DOHH2 (cell line): ENCODE measurements around the gene CFAP300.

ENCODE experiments used
- H3F3A ChIP-seq: fragments of 200-600 bp; sonication (generic), shearing (Covaris generic); 2 replicates; pipeline ENCODE4 v1.6.0; 2016; ENCODE audit warnings: antibody characterized with exemption, mild to moderate bottlenecking; ENCODE audit not compliant: control insufficient read depth, insufficient read depth
- H3K27ac ChIP-seq: fragments of 200-600 bp; sonication (generic); 2 replicates; pipeline ENCODE4 v1.5.1; 2014; ENCODE audit warnings: low read depth, mild to moderate bottlenecking, low read length, moderate library complexity
- H3K27me3 ChIP-seq: fragments of 200-600 bp; sonication (generic); 2 replicates; pipeline ENCODE4 v1.6.1; 2014; ENCODE audit warnings: mild to moderate bottlenecking, low read length, mixed read lengths; ENCODE audit not compliant: control insufficient read depth
- H3K36me3 ChIP-seq: fragments of 200-600 bp; sonication (generic); 2 replicates; pipeline ENCODE4 v1.6.1; 2014; ENCODE audit warnings: mild to moderate bottlenecking, low read length, moderate library complexity, mixed read lengths; ENCODE audit not compliant: control insufficient read depth
- H3K4me1 ChIP-seq: fragments of 200-600 bp; sonication (generic); 2 replicates; pipeline ENCODE4 v1.6.1; 2014; ENCODE audit warnings: mild to moderate bottlenecking, low read length, mixed read lengths; ENCODE audit not compliant: control insufficient read depth
- H3K4me2 ChIP-seq: fragments of 200-600 bp; sonication (generic); 2 replicates; pipeline ENCODE4 v1.6.0; 2014; ENCODE audit warnings: mild to moderate bottlenecking, low read length, moderate library complexity
- H3K4me3 ChIP-seq: fragments of 200-600 bp; sonication (generic); 2 replicates; pipeline ENCODE4 v1.5.1; 2014; ENCODE audit warnings: mild to moderate bottlenecking, low read length, mixed read lengths
- H3K79me2 ChIP-seq: fragments of 200-600 bp; sonication (generic); 2 replicates; pipeline ENCODE4 v1.6.1; 2014; ENCODE audit warnings: mild to moderate bottlenecking, low read length, mixed read lengths; ENCODE audit not compliant: control insufficient read depth
- H3K9me2 ChIP-seq: fragments of 200-600 bp; sonication (generic); replicated peaks from 2 replicates; pipeline ENCODE4 v1.6.1; 2014; ENCODE audit warnings: mild to moderate bottlenecking, low read length, mixed read lengths; ENCODE audit not compliant: control insufficient read depth
- H3K9me3 ChIP-seq: fragments of 200-600 bp; sonication (generic); 2 replicates; pipeline ENCODE4 v1.6.1; 2014; ENCODE audit warnings: antibody characterized with exemption, low read length, mixed read lengths; ENCODE audit not compliant: control insufficient read depth, insufficient read depth
- H4K20me1 ChIP-seq: fragments of 200-600 bp; sonication (generic); 2 replicates; pipeline ENCODE4 v1.6.0; 2014; ENCODE audit warnings: low read depth, mild to moderate bottlenecking, antibody characterized with exemption, low read length, moderate library complexity; ENCODE audit not compliant: control insufficient read depth, insufficient read depth
- EZH2phosphoT487 ChIP-seq: fragments of 200-600 bp; sonication (generic); IDR thresholded peaks from 2 replicates; pipeline ENCODE4 v1.6.1; 2017; ENCODE audit warnings: borderline replicate concordance, mild to moderate bottlenecking, antibody characterized with exemption, low read length, moderate library complexity, mixed read lengths
- TF ChIP-seq, protein P1 (sequence below): fragments of 200-600 bp; sonication (generic); IDR thresholded peaks from one replicate; pipeline ENCODE4 v1.5.1; 2014; ENCODE audit warnings: antibody characterized with exemption, mild to moderate bottlenecking, low read depth, low read length; ENCODE audit not compliant: poor library complexity, severe bottlenecking

The CFAP300 gene

DNA sequence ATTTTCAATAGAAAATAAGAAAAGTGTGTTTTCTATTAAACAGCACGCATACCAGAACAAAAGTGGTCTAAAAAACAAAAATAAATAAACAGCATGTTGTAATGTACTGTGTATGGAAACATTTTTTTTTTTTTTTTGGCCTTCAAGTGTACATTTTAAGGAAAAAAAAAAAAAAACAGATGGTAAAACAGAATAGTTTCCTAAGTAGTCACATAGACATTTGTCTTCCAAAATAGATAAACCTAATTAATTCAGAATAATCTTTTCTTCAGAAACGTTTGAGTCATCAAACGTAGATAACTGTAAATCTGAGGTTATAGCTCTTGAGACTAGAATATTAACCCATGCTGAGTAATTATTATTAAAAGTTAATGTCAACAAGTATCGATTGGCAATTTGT, 396 bp upstream of the CFAP300 start:
- Histone ChIP-seq H3K9me2 (no peaks in the 10 kb centered on the region), H3K36me3 (no peaks in the 10 kb centered on the region), H3K79me2 (no peaks in the 10 kb centered on the region), H3K4me1 (no peaks in the 10 kb centered on the region), H3K27ac (no peak overlapping the region), H3F3A (no peaks in the 10 kb centered on the region), H3K4me3 (no peak overlapping the region), H3K9me3 (no peaks in the 10 kb centered on the region), H3K4me2 (no peak overlapping the region), H3K27me3 (no peaks in the 10 kb centered on the region), H4K20me1 (no peaks in the 10 kb centered on the region)
- TF ChIP-seq EZH2phosphoT487: no peak
- TF ChIP-seq, protein P1, sequence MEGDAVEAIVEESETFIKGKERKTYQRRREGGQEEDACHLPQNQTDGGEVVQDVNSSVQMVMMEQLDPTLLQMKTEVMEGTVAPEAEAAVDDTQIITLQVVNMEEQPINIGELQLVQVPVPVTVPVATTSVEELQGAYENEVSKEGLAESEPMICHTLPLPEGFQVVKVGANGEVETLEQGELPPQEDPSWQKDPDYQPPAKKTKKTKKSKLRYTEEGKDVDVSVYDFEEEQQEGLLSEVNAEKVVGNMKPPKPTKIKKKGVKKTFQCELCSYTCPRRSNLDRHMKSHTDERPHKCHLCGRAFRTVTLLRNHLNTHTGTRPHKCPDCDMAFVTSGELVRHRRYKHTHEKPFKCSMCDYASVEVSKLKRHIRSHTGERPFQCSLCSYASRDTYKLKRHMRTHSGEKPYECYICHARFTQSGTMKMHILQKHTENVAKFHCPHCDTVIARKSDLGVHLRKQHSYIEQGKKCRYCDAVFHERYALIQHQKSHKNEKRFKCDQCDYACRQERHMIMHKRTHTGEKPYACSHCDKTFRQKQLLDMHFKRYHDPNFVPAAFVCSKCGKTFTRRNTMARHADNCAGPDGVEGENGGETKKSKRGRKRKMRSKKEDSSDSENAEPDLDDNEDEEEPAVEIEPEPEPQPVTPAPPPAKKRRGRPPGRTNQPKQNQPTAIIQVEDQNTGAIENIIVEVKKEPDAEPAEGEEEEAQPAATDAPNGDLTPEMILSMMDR: no peak

- Histone ChIP-seq H3K4me2 (no peak overlapping the region), H3K9me3 (no peaks in the 10 kb centered on the region), H3K27ac (no peak overlapping the region), H3K79me2 (no peaks in the 10 kb centered on the region), H4K20me1 (no peaks in the 10 kb centered on the region), H3K9me2 (no peaks in the 10 kb centered on the region), H3K4me3 (no peak overlapping the region), H3K4me1 (no peaks in the 10 kb centered on the region), H3K27me3 (no peaks in the 10 kb centered on the region), H3F3A (no peaks in the 10 kb centered on the region), H3K36me3 (no peaks in the 10 kb centered on the region)
- no peak for TF ChIP-seq EZH2phosphoT487
- TF ChIP-seq, protein P1: no peak
These were observed 3.8 kb downstream of the CFAP300 start for GRCh38 chr11:102050927-102051575.

- Histone ChIP-seq H3K4me1 (no peaks in the 10 kb centered on the region), H3K9me3 (no peaks in the 10 kb centered on the region), H3K79me2 (no peaks in the 10 kb centered on the region), H3K9me2 (no peaks in the 10 kb centered on the region), H3K4me3 (no peak overlapping the region), H3K36me3 (no peaks in the 10 kb centered on the region), H3K27me3 (0 out of 2 replicates have a peak, but pooled peaks cover 3% of the 10 kb centered on the region), H3F3A (no peaks in the 10 kb centered on the region), H3K4me2 (no peak overlapping the region), H4K20me1 (no peaks in the 10 kb centered on the region), H3K27ac (no peak overlapping the region)
- TF ChIP-seq EZH2phosphoT487: no peak
- TF ChIP-seq, protein P1: no peak
These were observed 14.0 kb downstream of the CFAP300 start for GRCh38 chr11:102061276-102061675.
